Neural progenitor cell (in vitro differentiated cells): ENCODE results near the gene NLK. TPM values are rescaled to one million over a fixed set of nuclear protein-coding genes. Genes with fewer than 3 reads are reported as not detected.

Experiments
- DNase-seq: peaks from one replicate; pipeline ENCODE4 v3.0.0-alpha.2; 2016; ENCODE audit warnings: low spot score
- H2AFZ ChIP-seq: fragments of 200-600 bp; sonication (generic); replicated peaks from 2 replicates; pipeline ENCODE4 v1.6.1; 2016; ENCODE audit warnings: antibody characterized with exemption
- H3F3A ChIP-seq: fragments of 200-600 bp; sonication (generic); 2 replicates; pipeline ENCODE4 v1.6.1; 2016; ENCODE audit warnings: antibody characterized with exemption, low read depth
- H3K27ac ChIP-seq: fragments of 200-600 bp; sonication (generic); 2 replicates; pipeline ENCODE4 v1.5.1; 2016; ENCODE audit warnings: mild to moderate bottlenecking
- H3K27me3 ChIP-seq: fragments of 200-600 bp; sonication (generic); 2 replicates; pipeline ENCODE4 v1.6.1; 2016; ENCODE audit warnings: mild to moderate bottlenecking, moderate library complexity
- H3K36me3 ChIP-seq: fragments of 200-600 bp; sonication (generic); 2 replicates; pipeline ENCODE4 v1.5.1; 2016
- H3K4me1 ChIP-seq: fragments of 200-600 bp; sonication (generic); 2 replicates; pipeline ENCODE4 v1.6.1; 2016; ENCODE audit warnings: mixed run types
- H3K4me2 ChIP-seq: fragments of 200-600 bp; sonication (generic); 2 replicates; pipeline ENCODE4 v1.6.1; 2016
- H3K4me3 ChIP-seq: fragments of 200-600 bp; sonication (generic); 2 replicates; pipeline ENCODE4 v1.5.1; 2016
- H3K79me2 ChIP-seq: fragments of 200-600 bp; sonication (generic); 2 replicates; pipeline ENCODE4 v1.6.1; 2016; ENCODE audit warnings: low read depth
- H3K9ac ChIP-seq: fragments of 200-600 bp; sonication (generic); 2 replicates; pipeline ENCODE4 v1.6.1; 2016
- H3K9me3 ChIP-seq: fragments of 200-600 bp; sonication (generic); 2 replicates; pipeline ENCODE4 v1.5.1; 2016; ENCODE audit warnings: low read depth
- H4K20me1 ChIP-seq: fragments of 200-600 bp; sonication (generic); 2 replicates; pipeline ENCODE4 v1.6.1; 2016; ENCODE audit warnings: low read depth
- H3K27ac Mint-ChIP-seq: 3 replicates; pipeline ENCODE4 v1.8.0; 2021; ENCODE audit warnings: mixed read lengths
- H3K27me3 Mint-ChIP-seq: 2 replicates; pipeline ENCODE4 v1.8.0; 2022; ENCODE audit warnings: low read depth, mild to moderate bottlenecking, inconsistent platforms, moderate library complexity, mixed read lengths; ENCODE audit not compliant: insufficient read depth
- H3K36me3 Mint-ChIP-seq: 3 replicates; pipeline ENCODE4 v1.8.0; 2021; ENCODE audit warnings: mixed read lengths
- H3K4me1 Mint-ChIP-seq: 3 replicates; pipeline ENCODE4 v1.8.0; 2021; ENCODE audit warnings: mixed read lengths
- H3K4me3 Mint-ChIP-seq: 3 replicates; pipeline ENCODE4 v1.8.0; 2021; ENCODE audit warnings: mild to moderate bottlenecking, moderate library complexity, mixed read lengths
- H3K9me3 Mint-ChIP-seq: 3 replicates; pipeline ENCODE4 v1.8.0; 2020; ENCODE audit warnings: mixed read lengths
- CTCF ChIP-seq: fragments of 200-600 bp; sonication (generic); IDR thresholded peaks from 2 replicates; pipeline ENCODE4 v1.5.1; 2017; ENCODE audit warnings: antibody characterized with exemption, mild to moderate bottlenecking
- EZH2 ChIP-seq: fragments of 200-600 bp; sonication (generic); IDR thresholded peaks from 2 replicates; pipeline ENCODE4 v1.6.1; 2017; ENCODE audit warnings: antibody characterized with exemption, mild to moderate bottlenecking, moderate library complexity
- EZH2phosphoT487 ChIP-seq: fragments of 200-600 bp; sonication (generic); IDR thresholded peaks from 2 replicates; pipeline ENCODE4 v1.6.1; 2017; ENCODE audit warnings: antibody characterized with exemption
- total RNA-seq: library from RNA; depleted of rRNA; stranded (reverse); fragments of >200 nt; gene quantifications from 2 replicates; pipeline ENCODE4 v1.2.3, GENCODE V29; 2015; ENCODE audit warnings: low replicate concordance

Gene NLK
- total RNA-seq, 1 donor from 2014 or later, result 61.7 TPM

GRCh38 chr17:28046034-28046825, 3.8 kb downstream of the NLK start:
- Histone ChIP-seq H3K4me1 (peaks cover 61% of the 10 kb centered on the region), H2AFZ (no peak overlapping the region), H3K9ac (no peak overlapping the region), H3K4me2 (peak overlapping the region; percentile 89), H3F3A (peaks cover 13% of the 10 kb centered on the region), H3K4me3 (peak overlapping the region; percentile 14), H3K36me3 (no peaks in the 10 kb centered on the region), H3K27ac (no peak overlapping the region), H3K27me3 (no peaks in the 10 kb centered on the region), H4K20me1 (peaks cover 68% of the 10 kb centered on the region), H3K79me2 (peaks cover 95% of the 10 kb centered on the region), H3K9me3 (no peaks in the 10 kb centered on the region)
- no peak for TF ChIP-seq EZH2phosphoT487
- no peak for TF ChIP-seq CTCF
- no peak for TF ChIP-seq EZH2
- no peak overlapping the region for H3K27ac Mint-ChIP-seq
- H3K9me3 Mint-ChIP-seq, result no peaks in the 10 kb centered on the region
- peaks cover 62% of the 10 kb centered on the region for H3K4me1 Mint-ChIP-seq
- no peak overlapping the region for H3K4me3 Mint-ChIP-seq
- H3K27me3 Mint-ChIP-seq, result peaks cover 3% of the 10 kb centered on the region
- DNase-seq, result no peak
- peaks cover 8% of the 10 kb centered on the region for H3K36me3 Mint-ChIP-seq

- peak overlapping the region; percentile 31 for H3K27ac Mint-ChIP-seq
- peaks cover 15% of the 10 kb centered on the region for H3F3A ChIP-seq
- peaks cover 8% of the 10 kb centered on the region for H3K36me3 Mint-ChIP-seq
- no peak overlapping the region for H2AFZ ChIP-seq
- no peaks in the 10 kb centered on the region for H3K36me3 ChIP-seq
- no peaks in the 10 kb centered on the region for H3K9me3 ChIP-seq
- H3K4me3 Mint-ChIP-seq, result peak overlapping the region; percentile 31
- H3K27ac ChIP-seq, result peak overlapping the region; percentile 57
- H3K4me1 ChIP-seq, result peaks cover 61% of the 10 kb centered on the region
- no peak overlapping the region for H3K9ac ChIP-seq
- peaks cover 58% of the 10 kb centered on the region for H3K4me1 Mint-ChIP-seq
- peak overlapping the region; percentile 22 for H3K4me3 ChIP-seq
- peaks cover 100% of the 10 kb centered on the region for H3K79me2 ChIP-seq
- TF ChIP-seq CTCF (no peak), EZH2phosphoT487 (no peak), EZH2 (no peak)
- no peaks in the 10 kb centered on the region for H3K27me3 ChIP-seq
- peaks cover 3% of the 10 kb centered on the region for H3K27me3 Mint-ChIP-seq
- H3K4me2 ChIP-seq, result peak overlapping the region; percentile 89
- peak; percentile 56 for DNase-seq
- peaks cover 74% of the 10 kb centered on the region for H4K20me1 ChIP-seq
- no peaks in the 10 kb centered on the region for H3K9me3 Mint-ChIP-seq
Observed at GRCh38 chr17:28047806-28048205, 5.3 kb downstream of the NLK start.

- H3K27me3 ChIP-seq, result no peaks in the 10 kb centered on the region
- Mint-ChIP-seq H3K36me3 (peaks cover 6% of the 10 kb centered on the region), H3K4me1 (peaks cover 50% of the 10 kb centered on the region), H3K9me3 (no peaks in the 10 kb centered on the region), H3K4me3 (no peak overlapping the region), H3K27me3 (peaks cover 3% of the 10 kb centered on the region), H3K27ac (no peak overlapping the region)
- H3K4me2 ChIP-seq, result no peak overlapping the region
- peaks cover 100% of the 10 kb centered on the region for H3K79me2 ChIP-seq
- H3K4me1 ChIP-seq, result peaks cover 57% of the 10 kb centered on the region
- no peaks in the 10 kb centered on the region for H3K36me3 ChIP-seq
- no peak overlapping the region for H3K9ac ChIP-seq
- no peak overlapping the region for H2AFZ ChIP-seq
- DNase-seq, result no peak
- no peak overlapping the region for H3K27ac ChIP-seq
- no peak overlapping the region for H3K4me3 ChIP-seq
- H4K20me1 ChIP-seq, result peaks cover 74% of the 10 kb centered on the region
- no peaks in the 10 kb centered on the region for H3K9me3 ChIP-seq
- peaks cover 20% of the 10 kb centered on the region for H3F3A ChIP-seq
- TF ChIP-seq EZH2 (no peak), CTCF (no peak), EZH2phosphoT487 (no peak)
Observed at GRCh38 chr17:28049071-28049470, 6.6 kb downstream of the NLK start.
